Endothelial cell of umbilical vein (primary cell): ENCODE results near the gene BTNL9. TPM values are rescaled to one million over a fixed set of nuclear protein-coding genes. Genes with fewer than 3 reads are reported as not detected.

Experiments used
- BruUV-seq: library from RNA; stranded (reverse); fragments of 400-500 nt; replicated peaks from 2 replicates; lab custom pipeline; 2021; lab: Mats Ljungman, UMichigan
- CTCF ChIA-PET: fragments of 300-600, 350-600 bp; sonication (Branson Sonifier 250); formaldehyde crosslinking; loops from one replicate; lab custom pipeline; 2021; ENCODE audit warnings: antibody characterized with exemption, inconsistent platforms; lab: Charles Lee
- POLR2A ChIA-PET: fragments of 300-600, 350-600 bp; sonication (Branson Sonifier 250); formaldehyde crosslinking; loops from one replicate; lab custom pipeline; 2021; ENCODE audit warnings: antibody characterized with exemption, inconsistent platforms; lab: Charles Lee
- DNase-seq: peaks from one replicate; pipeline ENCODE4 v3.0.0-alpha.2; 2011; ENCODE audit warnings: low read depth, low spot score
- FAIRE-seq: peaks from 2 replicates; lab custom pipeline; 2011; peaks lifted over from hg19 to GRCh38; lab: Jason Lieb, UNC
- H2AFZ ChIP-seq: 2 replicates; pipeline ENCODE4 v1.6.0; 2012; ENCODE audit warnings: low read depth, low read length, control low read depth, inconsistent platforms
- H3K27ac ChIP-seq: 2 replicates; pipeline ENCODE4 v1.5.1; 2011; ENCODE audit warnings: low read depth, mild to moderate bottlenecking, control low read depth, low read length, moderate library complexity; ENCODE audit not compliant: insufficient read depth
- H3K27me3 ChIP-seq, 2 experiments: 2 replicates each; pipeline versions ENCODE4 v1.6.0 to v1.6.1; 2011; ENCODE audit warnings: low read length in 2 of 2, mixed read lengths in 1 of 2; ENCODE audit not compliant: control insufficient read depth in 2 of 2, insufficient read depth in 2 of 2
- H3K36me3 ChIP-seq, 2 experiments: 2 replicates in 1 of 2; 3 replicates in 1 of 2; pipeline ENCODE4 v1.5.1; 2011; ENCODE audit warnings: low read length in 2 of 2, mild to moderate bottlenecking in 1 of 2, moderate library complexity in 1 of 2; ENCODE audit not compliant: control insufficient read depth in 2 of 2, insufficient read depth in 2 of 2; ENCODE audit errors: extremely low read depth in 1 of 2
- H3K4me1 ChIP-seq: 3 replicates; pipeline ENCODE4 v1.5.1; 2011; ENCODE audit warnings: mild to moderate bottlenecking, low read length; ENCODE audit not compliant: control insufficient read depth, insufficient read depth; ENCODE audit errors: extremely low read depth
- H3K4me2 ChIP-seq: 2 replicates; pipeline ENCODE4 v1.6.1; 2011; ENCODE audit warnings: low read length, control low read depth, mixed read lengths; ENCODE audit not compliant: insufficient read depth
- H3K4me3 ChIP-seq, 3 experiments: fragments of 200-600 bp in 1 of 3; sonication (generic), shearing (Covaris generic) in 1 of 3; replicated peaks in 1 of 3; 2 replicates each; pipeline ENCODE4 v1.5.1; 2011 to 2016; ENCODE audit warnings: control low read depth in 3 of 3, low read length in 3 of 3, mild to moderate bottlenecking in 2 of 3, inconsistent platforms in 1 of 3, low read depth in 1 of 3, moderate library complexity in 1 of 3; ENCODE audit not compliant: insufficient read depth in 1 of 3
- H3K79me2 ChIP-seq: 2 replicates; pipeline ENCODE4 v1.6.0; 2012; ENCODE audit warnings: low read length, inconsistent platforms; ENCODE audit not compliant: control insufficient read depth, insufficient read depth
- H3K9ac ChIP-seq: replicated peaks from 2 replicates; pipeline ENCODE3; 2011; ENCODE audit warnings: low read length, control low read depth; ENCODE audit not compliant: insufficient read depth; ENCODE audit errors: extremely low read depth
- H3K9me1 ChIP-seq: replicated peaks from 3 replicates; pipeline ENCODE4 v1.6.0; 2011; ENCODE audit warnings: mild to moderate bottlenecking, low read length; ENCODE audit not compliant: control insufficient read depth, insufficient read depth; ENCODE audit errors: extremely low read depth
- H3K9me3 ChIP-seq: replicated peaks from 2 replicates; pipeline ENCODE4 v1.5.1; 2012; ENCODE audit warnings: low read length, inconsistent platforms; ENCODE audit not compliant: control insufficient read depth, insufficient read depth
- H4K20me1 ChIP-seq: replicated peaks from 2 replicates; pipeline ENCODE3; 2011; ENCODE audit warnings: mild to moderate bottlenecking, low read length; ENCODE audit not compliant: control insufficient read depth, insufficient read depth; ENCODE audit errors: extremely low read depth
- EZH2 ChIP-seq: IDR thresholded peaks from 2 replicates; pipeline ENCODE4 v1.6.1; 2012; ENCODE audit warnings: borderline replicate concordance, low read depth, mild to moderate bottlenecking, moderate library complexity, low read length, inconsistent platforms; ENCODE audit not compliant: severe bottlenecking
- FOS ChIP-seq: IDR thresholded peaks from 2 replicates; pipeline ENCODE4 v1.6.1; 2011; ENCODE audit warnings: mild to moderate bottlenecking, low read length, moderate library complexity, borderline replicate concordance; ENCODE audit not compliant: insufficient read depth
- GATA2 ChIP-seq: IDR thresholded peaks from 2 replicates; pipeline ENCODE4 v1.7.0; 2011; ENCODE audit warnings: low read depth, mild to moderate bottlenecking, moderate library complexity, mixed read lengths, low read length; ENCODE audit not compliant: insufficient read length, insufficient read depth
- JUN ChIP-seq: IDR thresholded peaks from 2 replicates; pipeline ENCODE4 v1.6.1; 2011; ENCODE audit warnings: borderline replicate concordance, low read depth; ENCODE audit not compliant: insufficient read length, insufficient read depth
- MYC ChIP-seq: IDR thresholded peaks from one replicate; pipeline ENCODE4 v1.6.1; 2011; ENCODE audit warnings: mild to moderate bottlenecking, low read depth, low read length
- POLR2A ChIP-seq: IDR thresholded peaks from 2 replicates; pipeline ENCODE4 v1.6.1; 2012; ENCODE audit warnings: low read depth, mild to moderate bottlenecking, control low read depth, low read length
- POLR2AphosphoS5 ChIP-seq: IDR thresholded peaks from 2 replicates; pipeline ENCODE4 v1.6.1; 2012; ENCODE audit warnings: low read depth, mild to moderate bottlenecking, control low read depth, low read length, moderate library complexity; ENCODE audit not compliant: insufficient read depth
- dilution Hi-C: fragments of 300-500 bp; cut with MboI; formaldehyde crosslinking; loops from one replicate; pipeline ENCODE4 v1.15.0; 2019; ENCODE audit warnings: low sequenced_read_pairs; ENCODE audit not compliant: extremely low pct_ligation_motif_present
- intact Hi-C: fragments of 100-400 bp; cut with micrococcal nuclease; formaldehyde crosslinking; loops from one replicate; pipeline ENCODE4 v1.10.0; 2022
- polyA plus RNA-seq, 4 experiments: library from polyadenylated mRNA; depleted of rRNA in 3 of 4; stranded (reverse) in 3 of 4; unstranded in 1 of 4; fragments of >200 nt; gene quantifications; 2 replicates each; pipeline versions ENCODE4 v1.2.1 to v1.2.3, GENCODE V29; 2011 to 2012; ENCODE audit warnings: missing spikeins in 1 of 4
- total RNA-seq: library from RNA; stranded (reverse); gene quantifications from 2 replicates; pipeline ENCODE4 v1.2.3, GENCODE V29; 2021
- TF ChIP-seq, protein P1 (sequence below): IDR thresholded peaks from 2 replicates; pipeline ENCODE4 v1.6.1; 2011; ENCODE audit not compliant: insufficient read depth, insufficient read length
- TF ChIP-seq, protein P2 (sequence below), 2 donors: IDR thresholded peaks; 1 replicate in 1 of 2; 2 replicates in 1 of 2; pipeline ENCODE4 v1.5.1; 2011; ENCODE audit warnings: low read length in 2 of 2, mild to moderate bottlenecking in 2 of 2, moderate library complexity in 2 of 2, control low read depth in 1 of 2, inconsistent platforms in 1 of 2, low read depth in 1 of 2; ENCODE audit not compliant: insufficient read depth in 1 of 2; ENCODE audit errors: extremely low read depth in 1 of 2

BTNL9 gene
- total and polyA plus RNA-seq, 2 donors (not counting 3 experiments of a cell fraction or from before 2014, with no cell fraction given): 0.13 to 0.33 TPM

GRCh38 chr5:181071257-181071656 is 31.2 kb downstream of the BTNL9 start:
- H3K27me3 ChIP-seq: no peaks in the 10 kb centered on the region
- no peak overlapping the region for H3K4me3 ChIP-seq
- H3K9me3 ChIP-seq: no peaks in the 10 kb centered on the region
- TF ChIP-seq EZH2 (no peak), GATA2 (no peak), POLR2A (no peak), MYC (no peak), FOS (no peak), JUN (no peak), POLR2AphosphoS5 (no peak)
- TF ChIP-seq, protein P1, sequence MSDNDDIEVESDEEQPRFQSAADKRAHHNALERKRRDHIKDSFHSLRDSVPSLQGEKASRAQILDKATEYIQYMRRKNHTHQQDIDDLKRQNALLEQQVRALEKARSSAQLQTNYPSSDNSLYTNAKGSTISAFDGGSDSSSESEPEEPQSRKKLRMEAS: no peak
- TF ChIP-seq, protein P2, sequence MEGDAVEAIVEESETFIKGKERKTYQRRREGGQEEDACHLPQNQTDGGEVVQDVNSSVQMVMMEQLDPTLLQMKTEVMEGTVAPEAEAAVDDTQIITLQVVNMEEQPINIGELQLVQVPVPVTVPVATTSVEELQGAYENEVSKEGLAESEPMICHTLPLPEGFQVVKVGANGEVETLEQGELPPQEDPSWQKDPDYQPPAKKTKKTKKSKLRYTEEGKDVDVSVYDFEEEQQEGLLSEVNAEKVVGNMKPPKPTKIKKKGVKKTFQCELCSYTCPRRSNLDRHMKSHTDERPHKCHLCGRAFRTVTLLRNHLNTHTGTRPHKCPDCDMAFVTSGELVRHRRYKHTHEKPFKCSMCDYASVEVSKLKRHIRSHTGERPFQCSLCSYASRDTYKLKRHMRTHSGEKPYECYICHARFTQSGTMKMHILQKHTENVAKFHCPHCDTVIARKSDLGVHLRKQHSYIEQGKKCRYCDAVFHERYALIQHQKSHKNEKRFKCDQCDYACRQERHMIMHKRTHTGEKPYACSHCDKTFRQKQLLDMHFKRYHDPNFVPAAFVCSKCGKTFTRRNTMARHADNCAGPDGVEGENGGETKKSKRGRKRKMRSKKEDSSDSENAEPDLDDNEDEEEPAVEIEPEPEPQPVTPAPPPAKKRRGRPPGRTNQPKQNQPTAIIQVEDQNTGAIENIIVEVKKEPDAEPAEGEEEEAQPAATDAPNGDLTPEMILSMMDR (IDR thresholded peaks at IDR 0.05; ENCODE audit: extremely low read depth in 1 of 2, insufficient read depth in 1 of 2, low read depth in 1 of 2, low read length in 2 of 2): no peak
- H3K4me2 ChIP-seq: no peak overlapping the region
- H2AFZ ChIP-seq: no peak overlapping the region
- H3K36me3 ChIP-seq: no peaks in the 10 kb centered on the region
- H3K79me2 ChIP-seq: no peaks in the 10 kb centered on the region
- H4K20me1 ChIP-seq: no peaks in the 10 kb centered on the region
- H3K4me1 ChIP-seq: no peaks in the 10 kb centered on the region
- no TSS peak for BruUV-seq
- dilution Hi-C loops (no loop called here), intact Hi-C loops (no loop called here)
- H3K9ac ChIP-seq: no peak overlapping the region
- H3K9me1 ChIP-seq: no peaks in the 10 kb centered on the region
- no peak overlapping the region for H3K27ac ChIP-seq
- ChIA-PET POLR2A (no interaction called here), CTCF (no interaction called here)
- FAIRE-seq (no peak), DNase-seq (no peak)
